Astrocyte (in vitro differentiated cells and primary cell): ENCODE data around the gene SMTNL1. TPM values are rescaled to one million over a fixed set of nuclear protein-coding genes. Genes with fewer than 3 reads are reported as not detected.

Experiments
- DNase-seq: peaks from one replicate; pipeline ENCODE4 v3.0.0-alpha.2; 2010; ENCODE audit warnings: low read depth
- FAIRE-seq: peaks from 2 replicates; lab custom pipeline; 2011; peaks lifted over from hg19 to GRCh38; lab: Jason Lieb, UNC
- H2AFZ ChIP-seq: 2 replicates; pipeline ENCODE4 v1.6.0; 2012; ENCODE audit warnings: low read depth, low read length, inconsistent platforms
- H3K27ac ChIP-seq: 2 replicates; pipeline ENCODE4 v1.5.1; 2011; ENCODE audit warnings: low read depth, low read length, inconsistent platforms
- H3K27me3 ChIP-seq: 2 replicates; pipeline ENCODE4 v1.6.0; 2011; ENCODE audit warnings: low read length, inconsistent platforms; ENCODE audit not compliant: insufficient read depth
- H3K36me3 ChIP-seq: 2 replicates; pipeline ENCODE4 v1.5.1; 2011; ENCODE audit warnings: low read length, inconsistent platforms; ENCODE audit not compliant: insufficient read depth
- H3K4me1 ChIP-seq: 2 replicates; pipeline ENCODE4 v1.5.1; 2011; ENCODE audit warnings: low read length, inconsistent platforms; ENCODE audit not compliant: insufficient read depth
- H3K4me2 ChIP-seq: 2 replicates; pipeline ENCODE4 v1.6.0; 2012; ENCODE audit warnings: low read length, inconsistent platforms
- H3K4me3 ChIP-seq: 2 replicates; pipeline ENCODE4 v1.5.1; 2011; ENCODE audit warnings: low read depth, mild to moderate bottlenecking, low read length, inconsistent platforms; ENCODE audit not compliant: insufficient read depth
- H3K79me2 ChIP-seq: 2 replicates; pipeline ENCODE4 v1.6.0; 2012; ENCODE audit warnings: mild to moderate bottlenecking, low read length, inconsistent platforms; ENCODE audit not compliant: insufficient read depth
- H3K9ac ChIP-seq: 2 replicates; pipeline ENCODE4 v1.6.0; 2012; ENCODE audit warnings: mild to moderate bottlenecking, low read length, inconsistent platforms
- H3K9me3 ChIP-seq: 2 replicates; pipeline ENCODE4 v1.5.1; 2012; ENCODE audit warnings: low read depth, mild to moderate bottlenecking, low read length, inconsistent platforms; ENCODE audit not compliant: insufficient read depth
- H4K20me1 ChIP-seq: 2 replicates; pipeline ENCODE4 v1.6.0; 2012; ENCODE audit warnings: low read length, inconsistent platforms; ENCODE audit not compliant: insufficient read depth
- H3K27ac Mint-ChIP-seq: one replicate; pipeline ENCODE4 v1.8.0; 2021; ENCODE audit warnings: mild to moderate bottlenecking, mixed read lengths; ENCODE audit not compliant: unreplicated experiment
- H3K27me3 Mint-ChIP-seq: one replicate; pipeline ENCODE4 v1.8.0; 2021; ENCODE audit warnings: low read depth, mixed read lengths; ENCODE audit not compliant: unreplicated experiment
- H3K36me3 Mint-ChIP-seq: one replicate; pipeline ENCODE4 v1.8.0; 2021; ENCODE audit warnings: low read depth, mixed read lengths; ENCODE audit not compliant: unreplicated experiment
- H3K4me1 Mint-ChIP-seq: one replicate; pipeline ENCODE4 v1.8.0; 2021; ENCODE audit warnings: low read depth, mixed read lengths; ENCODE audit not compliant: unreplicated experiment
- H3K4me3 Mint-ChIP-seq: one replicate; pipeline ENCODE4 v1.8.0; 2021; ENCODE audit warnings: mild to moderate bottlenecking, moderate library complexity, mixed read lengths; ENCODE audit not compliant: unreplicated experiment
- H3K9me3 Mint-ChIP-seq: one replicate; pipeline ENCODE4 v1.8.0; 2021; ENCODE audit warnings: mild to moderate bottlenecking, mixed read lengths; ENCODE audit not compliant: unreplicated experiment
- CTCF ChIP-seq: IDR thresholded peaks from 2 replicates; pipeline ENCODE4 v1.5.1; 2011; ENCODE audit warnings: low read depth, mild to moderate bottlenecking, inconsistent platforms, low read length, moderate library complexity; ENCODE audit not compliant: insufficient read depth
- EZH2 ChIP-seq: IDR thresholded peaks from 2 replicates; pipeline ENCODE4 v1.6.1; 2012; ENCODE audit warnings: mild to moderate bottlenecking, low read length, inconsistent platforms; ENCODE audit not compliant: insufficient read depth
- total RNA-seq: library from RNA; stranded (reverse); gene quantifications from 2 replicates; pipeline ENCODE4 v1.2.1, GENCODE V29; 2021

SMTNL1 gene
- total RNA-seq, 1 donor from 2014 or later, result not detected

- H3K9me3 ChIP-seq, result no peaks in the 10 kb centered on the region
- H3K4me3 Mint-ChIP-seq, result peak overlapping the region; percentile 17
- no peak for FAIRE-seq
- H3K9ac ChIP-seq, result no peak overlapping the region
- H3K4me1 Mint-ChIP-seq, result peaks cover 12% of the 10 kb centered on the region
- H3K4me2 ChIP-seq, result no peak overlapping the region
- H3K79me2 ChIP-seq, result no peaks in the 10 kb centered on the region
- TF ChIP-seq CTCF, result no peak
- TF ChIP-seq EZH2, result no peak
- no peaks in the 10 kb centered on the region for H3K36me3 ChIP-seq
- no peak for DNase-seq
- H3K27me3 ChIP-seq, result no peaks in the 10 kb centered on the region
- H2AFZ ChIP-seq, result no peak overlapping the region
- H3K27ac ChIP-seq, result no peak overlapping the region
- H3K36me3 Mint-ChIP-seq, result peaks cover 21% of the 10 kb centered on the region
- no peaks in the 10 kb centered on the region for H4K20me1 ChIP-seq
- no peak overlapping the region for H3K4me3 ChIP-seq
- H3K27me3 Mint-ChIP-seq, result no peaks in the 10 kb centered on the region
- H3K9me3 Mint-ChIP-seq, result peaks cover 1% of the 10 kb centered on the region
- H3K27ac Mint-ChIP-seq, result no peak overlapping the region
- peaks cover 5% of the 10 kb centered on the region for H3K4me1 ChIP-seq
These were observed 25.2 kb downstream of the SMTNL1 start for GRCh38 chr11:57562596-57562995.

GRCh38 chr11:57566005-57566904 is 28.9 kb downstream of the SMTNL1 start:
- no peaks in the 10 kb centered on the region for H3K27me3 ChIP-seq
- Mint-ChIP-seq H3K4me1 (peaks cover 23% of the 10 kb centered on the region), H3K27ac (peak overlapping the region; percentile 82), H3K9me3 (peaks cover 1% of the 10 kb centered on the region), H3K36me3 (peaks cover 6% of the 10 kb centered on the region), H3K27me3 (no peaks in the 10 kb centered on the region), H3K4me3 (peak overlapping the region; percentile 94)
- no peak overlapping the region for H3K4me3 ChIP-seq
- H2AFZ ChIP-seq, result no peak overlapping the region
- H3K9ac ChIP-seq, result no peak overlapping the region
- no peaks in the 10 kb centered on the region for H3K9me3 ChIP-seq
- DNase-seq (peak; percentile 35), FAIRE-seq (no peak)
- TF ChIP-seq CTCF (no peak), EZH2 (no peak)
- no peaks in the 10 kb centered on the region for H3K79me2 ChIP-seq
- H3K36me3 ChIP-seq, result no peaks in the 10 kb centered on the region
- H3K27ac ChIP-seq, result no peak overlapping the region
- peak overlapping the region; percentile 41 for H3K4me2 ChIP-seq
- H4K20me1 ChIP-seq, result no peaks in the 10 kb centered on the region
- peaks cover 9% of the 10 kb centered on the region for H3K4me1 ChIP-seq
